Midbrain (tissue), 1 donor: Measurements from ENCODE around the gene ZNF714.
"Not testable (repeated sequence)": the region's sequence is repeated elsewhere in the genome, so short reads cannot be mapped to it uniquely, and the experiment has no call there.

ENCODE experiments used
- DNase-seq: peaks from one replicate; lab custom pipeline; 2025; lab: John Stamatoyannopoulos, UW

Gene ZNF714

DNA sequence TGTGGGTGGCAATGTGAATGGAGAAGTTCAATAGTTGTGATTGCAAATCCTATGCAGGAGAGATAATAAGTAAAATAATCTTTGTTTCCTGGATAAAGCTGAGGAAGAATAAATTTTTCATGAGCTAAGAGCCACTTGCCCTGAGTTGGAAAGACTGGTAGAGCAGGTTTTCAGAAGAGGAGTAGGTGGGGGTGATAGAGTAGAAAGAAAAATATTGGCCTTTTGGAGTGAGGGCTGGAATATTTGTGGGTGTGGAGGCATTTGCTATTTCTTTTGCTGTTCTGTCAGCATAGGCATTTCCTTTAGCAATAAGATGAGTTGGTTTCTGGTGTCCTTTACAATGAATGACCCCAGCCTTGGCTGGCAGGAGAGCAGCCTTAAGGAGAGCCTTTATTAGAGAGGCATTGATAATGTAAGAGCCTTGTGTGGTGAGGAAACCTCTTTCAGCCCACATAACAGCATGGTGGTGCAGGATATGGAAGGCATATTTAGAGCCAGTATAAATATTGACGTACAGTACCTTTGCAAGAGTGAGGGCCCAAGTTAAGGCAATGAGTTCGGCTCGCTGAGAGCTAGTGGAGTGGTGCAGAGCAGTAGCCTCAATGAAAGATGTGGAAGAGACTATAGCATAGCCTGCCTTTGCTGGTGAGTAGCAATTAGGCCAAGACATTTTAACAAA, 48.2 kb downstream of the ZNF714 start:
- no peak for DNase-seq

DNA sequence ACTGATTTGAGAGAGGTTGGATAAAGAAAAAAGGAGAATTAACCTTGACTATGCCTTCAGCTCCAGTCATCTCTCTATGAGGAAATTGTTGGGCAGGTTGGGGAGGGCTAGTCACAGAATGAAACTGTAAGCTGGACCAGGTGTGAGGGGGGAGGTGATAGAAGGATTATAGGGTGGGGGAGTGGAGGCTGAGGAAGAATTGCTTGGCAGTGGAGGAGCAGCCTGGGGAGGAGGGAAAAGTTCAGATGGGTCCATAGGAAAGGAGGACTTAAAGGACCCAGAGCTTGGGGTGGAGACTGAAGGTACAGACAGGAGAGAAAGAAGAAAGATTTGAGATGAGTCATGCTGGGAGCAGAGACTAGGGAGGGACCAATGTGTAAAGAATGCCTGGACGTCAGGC, 51.6 kb downstream of the ZNF714 start:
- DNase-seq: no peak

DNA sequence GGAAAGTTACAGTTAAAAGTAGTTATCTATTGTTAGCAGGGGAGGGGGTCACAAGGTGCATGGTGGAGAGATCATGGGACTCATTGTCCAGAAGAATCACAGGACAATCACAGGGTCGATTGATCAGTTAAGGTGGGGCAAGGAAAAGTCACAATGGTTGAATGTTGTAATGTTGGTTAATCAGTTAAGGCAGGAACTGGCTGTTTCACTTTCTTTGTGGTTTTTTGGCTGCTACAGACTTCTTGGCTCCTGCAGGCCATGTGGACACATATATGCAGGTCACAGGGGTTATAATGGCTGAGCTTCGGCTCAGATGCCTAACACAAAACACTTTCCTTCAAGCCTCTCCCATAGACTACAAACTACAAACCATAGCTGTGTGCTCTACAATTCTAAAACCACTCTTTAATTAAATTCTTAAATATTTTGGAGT, 52.9 kb downstream of the ZNF714 start:
- no peak for DNase-seq

DNA sequence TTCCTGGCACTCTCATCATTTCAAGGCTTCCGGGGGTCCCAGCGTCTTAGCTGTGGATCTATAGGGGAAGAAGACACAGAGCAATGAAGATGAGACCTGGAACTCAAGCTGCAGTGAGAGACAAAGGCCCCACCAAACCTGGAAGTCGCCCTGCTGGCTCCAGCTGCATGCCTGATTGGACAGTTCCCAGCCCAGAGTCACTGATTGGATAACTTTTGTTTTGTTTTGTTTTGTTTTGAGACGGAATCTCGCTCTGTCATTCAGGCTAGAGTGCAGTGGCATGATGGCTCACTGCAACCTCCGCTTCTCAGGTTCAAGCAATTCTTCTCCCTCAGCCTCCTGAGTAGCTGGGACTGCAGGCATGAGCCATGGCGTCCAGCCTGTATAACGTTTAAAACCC, 53.4 kb downstream of the ZNF714 start:
- DNase-seq: no peak

DNA sequence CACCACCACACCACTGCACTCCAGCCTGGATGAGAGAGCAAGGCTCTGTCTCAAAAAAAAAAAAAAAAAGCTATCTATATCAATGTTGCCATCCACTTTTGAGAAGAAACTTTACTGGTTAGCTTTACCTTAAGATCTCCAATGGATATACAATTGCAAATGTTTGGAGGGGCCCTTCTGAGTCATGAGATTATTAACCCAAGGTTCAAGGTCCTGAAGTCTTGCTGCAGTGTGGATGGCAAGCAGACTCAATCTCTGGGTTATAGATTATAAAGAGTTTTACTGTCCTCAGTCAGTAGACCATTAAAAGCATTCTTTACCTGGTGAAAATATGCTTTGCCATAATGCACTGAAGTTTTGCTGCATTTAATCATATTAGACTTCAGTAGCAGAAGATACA, 56.1 kb downstream of the ZNF714 start:
- DNase-seq: no peak

DNA sequence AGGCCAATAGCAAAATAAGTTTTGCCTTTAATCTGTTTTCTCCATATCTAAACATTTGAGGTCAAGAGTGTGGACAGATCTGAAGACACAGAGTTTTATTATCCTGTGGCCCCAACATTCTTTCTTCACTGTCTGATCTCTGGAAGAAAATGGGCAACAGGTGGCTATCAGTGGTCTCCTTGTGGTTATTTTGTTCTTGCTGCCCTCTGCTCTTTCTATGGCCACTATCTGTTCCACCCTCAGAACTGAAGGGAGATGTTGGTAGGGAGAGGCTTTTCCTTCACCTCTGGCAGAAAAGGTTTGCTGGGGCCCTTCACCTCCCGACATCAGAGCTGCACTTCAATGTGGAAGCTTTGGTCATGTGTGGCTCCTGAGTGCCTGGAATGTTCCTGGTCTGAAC, 59.0 kb downstream of the ZNF714 start:
- not testable (repeated sequence) for DNase-seq

DNA sequence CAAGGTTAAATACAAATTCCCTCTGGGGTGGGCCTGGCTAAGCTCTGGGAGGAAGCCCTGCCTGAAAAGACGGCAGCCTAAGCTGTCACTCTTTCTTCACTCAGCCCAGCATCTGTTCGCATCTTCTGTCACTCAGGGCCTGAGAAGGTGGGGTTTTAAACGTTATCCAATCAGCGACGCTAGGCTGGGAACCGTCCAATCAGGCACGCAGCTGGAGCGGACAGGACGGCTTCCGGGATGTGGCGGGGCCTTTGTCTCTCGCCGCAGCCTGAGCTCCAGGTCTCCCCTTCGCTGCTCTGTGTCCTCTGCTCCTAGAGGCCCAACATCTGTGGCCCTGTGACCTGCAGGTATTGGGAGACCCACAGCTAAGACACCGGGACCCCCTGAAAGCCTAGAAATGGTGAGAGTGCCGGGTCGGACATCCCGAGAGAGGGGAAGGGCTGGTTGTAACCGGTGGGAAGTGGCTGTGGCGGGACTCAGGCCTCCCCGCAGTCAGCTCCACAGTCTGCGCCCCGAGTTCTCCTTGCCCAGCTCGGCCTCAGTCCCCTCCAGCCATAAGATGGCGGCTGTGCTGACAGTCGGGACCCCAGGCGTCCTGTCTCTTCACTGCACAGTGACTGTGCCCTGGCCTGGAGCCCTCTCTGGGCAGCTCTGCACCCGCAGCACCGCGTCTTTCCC, 59.9 kb downstream of the ZNF714 start, which contains the start of gene ZNF431:
TSS of gene ZNF431 (plus strand) at position 254 of the 678 bp plus-strand sequence. CDS start at position 398, 144 bp downstream.
- DNase-seq: peak; percentile 97

DNA sequence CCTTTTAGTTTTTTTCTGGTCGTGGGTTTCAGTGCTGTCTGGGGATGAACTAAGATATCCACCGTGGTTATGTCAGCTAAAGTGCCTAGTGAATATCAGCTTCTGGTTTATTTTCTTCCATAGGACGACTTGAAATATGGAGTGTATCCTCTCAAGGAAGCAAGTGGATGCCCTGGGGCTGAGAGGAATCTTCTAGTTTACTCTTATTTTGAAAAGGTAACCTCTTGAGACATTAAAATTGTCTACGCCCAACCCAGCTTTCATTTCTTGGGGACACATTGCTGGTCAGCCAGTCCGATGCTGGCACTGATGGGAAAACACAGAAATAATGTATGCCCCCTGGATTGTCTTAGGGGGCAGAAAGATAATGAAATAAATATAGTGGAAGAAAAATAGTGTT, 61.4 kb downstream of the ZNF714 start:
- DNase-seq: no peak

DNA sequence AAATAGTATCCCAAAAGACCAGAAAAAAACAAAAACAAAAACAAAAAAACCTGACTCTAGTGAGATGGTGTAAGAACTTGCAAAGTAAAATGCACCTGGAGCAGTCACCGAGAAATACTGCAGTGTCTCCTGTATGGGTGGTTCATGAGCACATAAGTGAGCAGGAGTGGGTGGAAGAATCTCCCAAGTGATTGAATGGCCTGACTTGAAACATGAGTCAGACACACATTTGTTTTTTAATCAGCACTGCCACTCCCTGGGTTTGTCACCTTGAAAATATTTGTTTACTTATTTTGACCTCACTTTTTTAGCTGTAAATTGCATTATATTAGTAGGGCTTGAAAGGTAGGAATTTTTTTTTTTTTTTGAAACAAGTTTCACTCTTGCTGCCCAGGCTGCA, 61.9 kb downstream of the ZNF714 start:
- DNase-seq: no peak

DNA sequence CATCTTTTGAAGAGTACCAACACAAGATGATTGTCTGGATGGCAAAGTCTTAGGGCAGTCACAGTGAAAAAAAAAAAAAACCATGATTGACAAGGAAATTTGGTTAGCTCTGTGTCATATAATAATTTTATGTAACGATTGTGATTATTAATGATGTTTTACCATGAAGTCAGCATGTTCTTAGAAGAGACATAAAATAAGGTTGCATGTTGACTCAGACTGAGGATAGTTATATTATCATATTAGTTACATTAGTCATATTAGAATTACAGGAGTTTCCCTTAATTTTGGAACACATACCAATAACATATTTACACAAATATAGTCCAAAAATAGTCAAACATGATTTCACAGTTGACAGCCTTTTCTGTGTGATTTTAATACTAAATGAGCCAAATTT, 65.5 kb downstream of the ZNF714 start:
- no peak for DNase-seq

DNA sequence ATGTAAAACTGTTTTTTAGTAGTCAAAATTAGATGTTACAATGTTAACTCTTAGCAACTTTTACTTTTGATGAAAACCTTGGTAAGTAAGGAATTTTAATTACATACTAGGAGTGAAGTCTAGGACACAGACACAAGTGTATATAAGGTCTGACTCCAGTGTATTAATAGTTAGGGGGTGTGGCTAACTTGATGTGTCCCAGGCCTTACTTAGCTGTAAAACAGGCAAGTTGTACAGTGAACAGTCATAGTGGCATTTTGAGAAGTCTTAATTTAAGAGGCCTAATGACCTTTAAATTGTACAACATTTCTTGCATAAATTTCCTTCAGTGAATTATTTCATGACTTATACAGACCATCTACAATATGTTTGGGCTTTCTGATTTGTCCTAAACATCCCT, 66.7 kb downstream of the ZNF714 start:
- no peak for DNase-seq

DNA sequence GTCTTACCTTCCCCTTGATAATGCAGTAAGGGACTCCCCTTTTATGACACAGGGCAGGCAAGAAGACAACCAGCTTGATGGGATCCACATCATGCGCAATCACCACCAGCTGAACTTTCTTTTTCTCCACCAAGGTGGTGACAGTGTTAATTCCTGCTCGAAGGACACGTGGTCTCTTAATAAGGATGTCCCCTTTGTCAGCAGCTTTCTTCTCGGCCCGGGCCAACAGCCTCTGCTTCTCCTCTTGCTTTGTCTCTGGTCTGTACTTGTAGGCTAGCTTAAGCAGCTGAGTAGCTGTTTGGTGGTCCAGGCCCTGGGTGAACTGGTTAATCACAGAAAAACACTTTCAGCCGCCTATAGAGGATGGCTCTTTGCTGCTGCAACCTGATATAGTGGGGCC, 67.9 kb downstream of the ZNF714 start:
- DNase-seq: no peak

DNA sequence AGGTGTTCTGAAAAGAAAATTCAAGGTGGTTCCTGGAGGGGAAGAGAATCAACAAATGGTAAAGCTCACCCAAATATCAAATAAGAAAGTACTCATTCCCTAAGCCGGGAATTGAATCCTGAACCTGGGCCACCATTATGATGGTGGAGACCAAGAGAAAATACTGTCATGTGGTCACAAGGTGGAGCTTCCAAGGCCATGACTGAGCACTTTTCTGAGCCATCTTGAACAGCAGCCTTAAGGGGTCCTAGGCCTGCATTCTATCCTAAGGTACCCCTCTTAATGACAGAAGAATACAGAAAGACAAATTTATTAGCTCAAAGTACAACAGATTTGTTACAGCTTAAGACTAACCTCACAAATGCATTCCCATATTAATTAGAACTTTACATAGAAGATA, 69.5 kb downstream of the ZNF714 start:
- DNase-seq: no peak

DNA sequence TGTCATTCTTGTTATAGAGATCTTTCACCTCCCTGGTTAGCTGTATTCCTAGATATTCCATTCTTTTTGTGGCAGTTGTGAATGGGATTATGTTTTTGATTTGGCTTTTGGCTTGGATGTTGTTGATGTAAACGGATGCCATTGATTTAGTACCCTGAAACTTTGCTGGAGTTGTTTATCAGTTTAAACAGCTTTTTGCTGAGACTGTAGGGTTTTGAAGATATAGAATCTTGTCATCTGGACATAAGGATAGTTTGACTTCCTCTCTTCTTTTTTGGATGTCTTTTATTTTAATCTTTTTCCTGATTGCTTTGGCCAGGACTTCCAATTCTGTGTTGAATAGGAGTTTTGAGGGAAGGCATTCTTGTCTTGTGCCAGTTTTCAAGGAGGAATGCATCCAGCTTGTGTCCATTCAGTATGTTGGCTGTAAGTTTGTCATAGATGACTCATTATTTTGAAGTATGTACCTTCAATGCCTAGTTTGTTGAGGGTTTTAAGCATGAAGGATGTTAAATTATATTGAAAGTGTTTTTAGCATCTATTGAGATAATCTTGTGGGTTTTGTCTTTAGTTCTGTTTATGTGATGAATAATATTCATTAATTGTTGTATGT, 76.6 kb downstream of the ZNF714 start:
- DNase-seq: no peak

DNA sequence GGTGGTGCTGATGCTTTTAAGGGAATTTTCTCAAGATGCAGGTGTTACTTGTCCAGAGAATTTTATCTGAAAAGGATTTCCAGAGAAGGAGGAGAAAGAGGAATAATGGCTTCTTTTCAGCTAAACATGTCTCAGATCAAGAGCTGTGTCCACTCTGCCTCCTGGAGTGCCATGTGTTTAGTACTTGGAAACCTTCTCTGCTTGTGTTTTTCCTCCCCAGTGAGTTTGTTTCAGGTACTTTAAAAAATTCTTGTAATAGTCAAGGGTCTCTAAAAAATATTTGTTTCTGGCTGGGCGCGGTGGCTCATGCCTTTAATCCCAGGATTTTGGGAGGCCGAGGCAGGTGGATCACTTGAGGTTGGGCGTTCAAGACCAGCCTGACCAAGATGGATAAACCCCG, 82.5 kb downstream of the ZNF714 start:
- no peak for DNase-seq

DNA sequence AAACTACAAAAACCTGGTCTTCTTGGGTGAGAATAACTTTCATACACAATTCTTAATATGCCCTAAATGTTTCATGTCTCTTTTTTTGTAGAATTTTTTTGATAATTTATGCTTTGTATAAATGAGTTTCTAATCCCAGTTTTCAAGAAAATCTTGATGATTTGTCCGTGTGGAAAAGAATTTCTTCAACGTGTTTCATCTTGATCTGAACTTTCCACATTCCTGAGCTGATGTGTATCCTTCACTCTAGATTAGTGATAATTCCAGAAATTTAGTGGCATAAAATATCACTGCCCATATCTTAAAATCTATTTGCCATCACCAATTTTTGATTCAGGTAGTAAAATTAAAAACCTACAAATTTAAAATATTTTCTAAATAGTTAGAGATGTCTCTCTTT, 84.4 kb downstream of the ZNF714 start:
- no peak for DNase-seq
